ENCODE measurements around the gene ITPR1.

ITPR1 gene

DNA sequence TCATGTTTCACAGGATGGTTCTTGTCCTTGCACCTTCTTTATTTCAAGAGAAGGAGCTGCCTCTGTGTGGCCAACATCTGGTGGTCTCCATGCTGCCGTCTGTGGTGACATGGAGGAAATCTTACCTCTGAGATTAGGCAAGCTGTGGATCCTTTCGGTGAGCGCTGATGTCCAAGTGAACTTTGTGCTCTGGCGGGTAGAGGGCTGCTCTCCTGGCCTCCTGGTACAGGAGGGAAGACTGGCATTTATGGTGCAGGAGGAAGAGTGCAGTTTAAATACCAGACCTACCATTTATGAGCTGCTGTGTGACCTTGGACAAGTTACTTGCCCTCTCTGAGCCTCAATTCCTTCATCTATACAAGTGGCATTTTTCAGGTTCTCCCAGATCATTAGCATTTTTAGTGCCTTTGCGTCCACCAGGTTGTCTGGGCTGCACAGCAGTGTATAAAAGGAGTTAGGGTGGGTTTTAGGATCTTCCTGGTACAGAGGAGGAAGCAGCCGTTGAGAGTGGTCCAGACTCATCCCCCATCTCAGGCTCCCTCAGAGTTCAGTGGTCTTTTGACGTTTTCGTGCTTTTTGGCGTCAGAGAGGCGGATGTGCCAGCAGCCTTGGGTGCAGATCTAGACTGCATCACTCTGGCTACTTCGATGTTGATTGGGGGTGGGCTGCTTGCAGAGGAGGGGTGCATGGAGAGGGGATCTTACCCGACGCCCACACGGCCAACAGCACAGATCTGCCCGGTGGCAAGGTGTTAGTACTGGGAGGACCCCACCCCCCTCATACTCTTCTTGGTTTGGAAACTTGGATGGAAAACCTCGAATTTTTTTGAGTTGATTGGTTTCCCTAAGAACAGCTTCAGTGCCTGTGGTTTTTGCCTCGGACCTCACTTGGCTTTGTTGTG lies 162.2 kb downstream of the ITPR1 start:
- DNase-seq = no peak

DNA sequence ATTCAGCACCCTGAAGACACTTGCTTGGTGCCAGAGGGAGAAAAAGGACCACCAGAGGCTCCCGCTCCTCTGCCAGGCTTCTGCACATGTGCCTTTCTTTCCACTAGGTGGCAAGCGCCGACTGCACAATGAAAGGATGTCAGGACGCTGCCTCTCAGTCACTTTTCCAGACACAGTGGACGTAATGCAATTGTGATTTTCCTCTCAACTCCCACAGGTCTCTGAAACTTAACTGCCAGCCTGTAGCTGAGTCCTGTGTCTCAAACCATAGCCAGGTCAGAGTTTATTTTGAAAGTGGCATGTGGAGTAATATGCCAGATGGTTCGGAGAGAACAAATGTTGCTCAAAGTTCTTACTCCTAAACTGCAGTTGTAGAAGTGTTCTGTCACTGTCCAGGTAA lies 162.9 kb downstream of the ITPR1 start:
- DNase-seq = no peak

GRCh38 chr3:4656626-4657328 lies 163.6 kb downstream of the ITPR1 start:
- no peak for DNase-seq

- no peak for DNase-seq
Observed at GRCh38 chr3:4660936-4661335, 167.8 kb downstream of the ITPR1 start.

- no peak for DNase-seq
Observed at GRCh38 chr3:4664412-4664811, 171.3 kb downstream of the ITPR1 start.

GRCh38 chr3:4665197-4665596 lies 172.0 kb downstream of the ITPR1 start:
- DNase-seq = no peak

DNA sequence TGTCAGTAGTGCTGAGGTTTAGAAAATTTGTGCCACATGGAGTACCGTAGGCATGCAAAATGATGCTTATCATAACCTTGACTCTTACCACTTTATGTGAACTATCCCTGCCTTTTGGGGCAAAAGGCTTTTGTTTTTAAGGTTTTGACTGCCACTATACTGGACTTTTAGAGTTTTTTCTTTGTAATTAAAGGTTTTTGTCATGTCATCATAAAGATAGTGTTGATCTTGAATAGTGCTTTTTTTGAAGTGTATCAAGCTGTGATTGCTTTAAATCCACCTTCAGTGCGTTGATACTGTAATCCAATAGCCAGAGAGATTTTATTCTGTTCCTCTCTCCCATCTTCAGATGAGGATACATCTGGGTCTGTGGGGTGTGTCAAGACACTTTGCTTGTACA lies 172.9 kb downstream of the ITPR1 start:
- no peak for DNase-seq

- DNase-seq = no peak
Observed at GRCh38 chr3:4670352-4670751, 177.2 kb downstream of the ITPR1 start.

DNA sequence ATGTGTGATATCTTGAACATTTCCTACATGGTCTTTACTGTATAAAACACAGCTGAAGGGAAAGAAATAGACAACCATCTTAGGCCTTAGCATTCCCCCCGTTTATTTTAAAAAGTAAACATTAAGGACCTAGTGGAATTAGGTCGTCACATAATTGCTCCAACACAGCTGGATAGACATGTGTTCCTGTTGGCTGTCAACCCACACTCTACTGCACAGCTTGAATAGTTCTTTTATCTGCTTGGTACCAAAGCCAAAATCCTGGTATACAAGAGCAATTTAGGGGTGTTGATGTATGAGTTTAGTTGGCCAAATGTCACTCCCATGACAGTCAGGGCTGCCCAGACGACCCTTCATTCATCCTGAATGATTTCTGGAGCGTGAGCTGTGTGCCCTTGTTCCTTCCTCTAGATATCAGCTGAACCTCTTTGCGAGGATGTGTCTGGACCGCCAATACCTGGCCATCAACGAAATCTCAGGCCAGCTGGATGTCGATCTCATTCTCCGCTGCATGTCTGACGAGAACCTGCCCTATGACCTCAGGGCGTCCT lies 179.7 kb downstream of the ITPR1 start:
- DNase-seq = no peak

- DNase-seq = no peak
Observed at GRCh38 chr3:4674216-4674615, 181.1 kb downstream of the ITPR1 start.

GRCh38 chr3:4675704-4676103 lies 182.6 kb downstream of the ITPR1 start:
- no peak for DNase-seq

- no peak for DNase-seq
Observed at GRCh38 chr3:4678320-4678719, 185.2 kb downstream of the ITPR1 start.

- DNase-seq = no peak
Observed at GRCh38 chr3:4680227-4680691, 187.1 kb downstream of the ITPR1 start.

GRCh38 chr3:4680871-4681300 lies 187.7 kb downstream of the ITPR1 start:
- no peak for DNase-seq

- DNase-seq = no peak
Observed at GRCh38 chr3:4681301-4681700, 188.2 kb downstream of the ITPR1 start.

GRCh38 chr3:4684117-4684516 lies 191.0 kb downstream of the ITPR1 start:
- no peak for DNase-seq

GRCh38 chr3:4684976-4685375 lies 191.8 kb downstream of the ITPR1 start:
- DNase-seq = no peak

DNA sequence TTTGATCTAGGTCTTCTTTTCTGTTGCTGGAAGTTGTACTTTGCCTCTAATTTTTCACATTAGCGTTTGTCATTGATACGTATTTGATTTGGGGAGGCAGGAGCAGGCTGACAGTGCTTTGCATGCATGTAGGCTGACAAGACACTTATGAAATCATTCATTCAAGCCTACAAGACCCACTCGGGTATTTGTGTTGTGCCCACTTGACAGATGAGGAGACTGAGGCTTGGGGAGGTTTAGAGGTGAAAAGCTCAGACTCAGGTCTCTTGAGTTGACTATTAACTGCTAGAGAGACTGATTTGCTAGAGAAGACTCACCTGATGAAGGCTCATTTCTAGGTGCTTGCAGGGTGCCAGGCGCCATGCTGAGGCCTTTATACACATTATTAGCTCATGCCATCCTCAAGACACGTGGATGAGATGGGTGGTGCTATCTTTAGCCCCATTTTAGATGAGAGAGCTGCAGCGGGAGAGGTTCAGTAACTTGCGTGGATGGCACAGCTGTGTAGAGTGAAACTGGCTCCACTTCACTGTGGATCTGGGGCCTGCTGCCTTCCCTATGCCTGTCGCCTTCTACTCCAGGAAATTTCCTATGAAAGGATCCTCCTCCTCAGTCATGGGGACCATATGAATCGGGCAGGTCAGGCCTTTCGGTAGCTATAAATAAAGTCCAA lies 192.7 kb downstream of the ITPR1 start:
- DNase-seq = no peak

DNA sequence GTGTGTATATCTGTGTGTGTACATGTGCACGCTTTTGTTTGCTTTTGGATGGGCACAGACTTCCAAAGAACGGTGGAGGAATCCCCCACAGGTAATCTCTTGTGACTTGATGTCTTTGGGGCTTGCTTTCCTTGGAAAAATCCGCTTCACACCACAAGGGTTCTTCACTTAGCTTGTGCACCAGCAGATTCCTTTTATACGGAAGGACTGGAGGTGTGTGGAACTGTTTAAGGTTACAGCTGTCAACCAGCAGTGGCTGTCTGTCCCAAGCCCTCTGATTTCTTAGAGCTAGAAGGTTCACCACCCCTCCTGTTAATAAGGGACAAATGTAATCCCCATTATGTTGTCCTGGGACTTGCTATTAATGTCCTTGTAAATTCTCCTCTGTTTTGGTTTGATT lies 193.5 kb downstream of the ITPR1 start:
- DNase-seq = no peak

GRCh38 chr3:4687167-4687566 lies 194.0 kb downstream of the ITPR1 start:
- no peak for DNase-seq

DNA sequence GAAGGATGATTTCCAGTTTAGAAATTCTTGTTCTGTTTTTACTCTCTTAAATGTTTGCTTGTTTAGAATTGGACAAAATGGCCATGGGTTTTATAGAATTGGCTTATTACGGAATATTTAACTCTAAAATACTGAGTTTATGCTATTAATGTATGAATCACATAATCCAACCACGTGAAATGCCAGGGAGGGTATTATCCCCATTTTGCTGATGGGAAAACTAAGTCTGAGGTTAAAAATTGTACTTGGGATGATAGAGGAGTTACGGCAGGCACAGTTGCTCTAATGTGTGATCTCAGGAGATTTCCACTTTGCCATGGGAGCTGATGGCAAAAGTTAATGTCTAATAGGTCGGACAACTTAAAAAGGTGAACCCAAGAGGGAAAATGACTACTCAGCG lies 194.4 kb downstream of the ITPR1 start:
- no peak for DNase-seq

DNA sequence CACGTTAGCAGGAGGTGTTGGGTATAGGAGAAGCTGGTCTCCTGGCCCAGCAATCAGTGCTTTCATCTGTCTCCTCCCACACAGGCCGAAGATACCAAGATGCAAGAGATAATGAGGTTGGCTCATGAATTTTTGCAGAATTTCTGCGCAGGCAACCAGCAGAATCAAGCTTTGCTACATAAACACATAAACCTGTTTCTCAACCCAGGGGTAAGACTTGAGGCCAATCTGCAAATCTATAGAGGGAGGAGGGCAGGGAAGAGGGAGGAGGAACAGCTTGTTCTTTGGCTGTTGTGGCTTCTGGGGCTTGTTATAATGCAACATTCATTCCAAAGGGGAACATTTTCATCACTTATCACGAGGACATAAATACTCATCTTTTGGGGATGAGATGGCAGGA lies 195.3 kb downstream of the ITPR1 start:
- no peak for DNase-seq

DNA sequence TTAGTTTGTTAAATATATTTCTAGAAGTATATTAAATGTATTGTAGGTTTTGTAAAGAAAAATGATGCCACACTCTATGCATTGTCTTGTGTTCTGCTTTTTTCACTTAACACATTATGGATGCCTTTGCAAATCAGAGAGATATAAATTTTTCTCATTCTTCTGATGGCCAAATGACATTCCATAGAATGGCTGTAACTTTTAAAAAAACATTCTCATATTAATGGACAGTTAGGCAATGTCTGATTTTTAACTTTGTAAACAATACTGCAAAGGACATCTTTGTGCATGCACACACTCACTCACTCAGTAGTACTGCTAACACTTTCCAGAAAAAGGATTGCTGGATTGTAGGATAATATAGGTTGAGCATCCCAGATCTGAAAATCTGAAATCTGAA lies 195.9 kb downstream of the ITPR1 start:
- DNase-seq = no peak

All from effector CD8-positive, alpha-beta T cell (primary cell).